ENCODE results near the gene SH3GLB2. TPM values are rescaled to one million over a fixed set of nuclear protein-coding genes. Genes with fewer than 3 reads are reported as not detected.

Gene SH3GLB2
- total and polyA plus RNA-seq, 2 of the 8 experiments (the other 6 are each of a cell fraction or from before 2014, with no cell fraction given) = 52.7 to 79.9 TPM

GRCh38 chr9:129007035-129007765 lies 20.9 kb downstream of the SH3GLB2 start:
- Histone ChIP-seq H3K79me2 (ENCODE audit: control insufficient read depth in 1 of 2, insufficient read depth in 2 of 2, low read length in 2 of 2) (no peaks in the 10 kb centered on the region), H3K23me2 (ENCODE audit: low read depth, low read length) (0 out of 2 replicates have a peak, but pooled peaks cover 1% of the 10 kb centered on the region), H3K9me3 (ENCODE audit: insufficient read depth in 2 of 2, low read depth in 1 of 2, low read length in 1 of 2) (no peaks in the 10 kb centered on the region), H4K8ac (ENCODE audit: extremely low read depth, insufficient read depth, low read length) (no peak overlapping the region), H3K27ac (ENCODE audit: low read depth, low read length) (no peak overlapping the region), H3K18ac (ENCODE audit: extremely low read depth, low read length) (no peak overlapping the region), H4K5ac (ENCODE audit: insufficient read length, low read depth, low read length) (no peak overlapping the region), H3K4me2 (ENCODE audit: insufficient read depth in 1 of 2, low read depth in 2 of 2, low read length in 2 of 2) (no peak overlapping the region), H3K56ac (replicated peaks; ENCODE audit: insufficient read length, low read depth, low read length) (no peak overlapping the region), H3K23ac (ENCODE audit: insufficient read length) (no peak overlapping the region), H2BK5ac (ENCODE audit: low read depth, low read length) (no peak overlapping the region), H3K36me3 (ENCODE audit: control insufficient read depth in 2 of 4, insufficient read depth in 4 of 4, low read length in 3 of 4) (peaks cover 24 to 54% (median 39%) of the 10 kb centered on the region in 4 experiments), H3K4me1 (replicated peaks in 1 of 4; ENCODE audit: control insufficient read depth in 3 of 4, insufficient read depth in 4 of 4, low read length in 3 of 4) (no peaks in the 10 kb centered on the region), H4K91ac (replicated peaks; ENCODE audit: insufficient read length, low read length) (no peak overlapping the region), H3K14ac (ENCODE audit: insufficient read length) (no peak overlapping the region), H2AK5ac (ENCODE audit: low read depth, low read length) (no peak overlapping the region), H3K9ac (replicated peaks in 1 of 4; ENCODE audit: extremely low read depth in 1 of 4, low read depth in 3 of 4, low read length in 3 of 4) (no peak overlapping the region), H3K4ac (replicated peaks; ENCODE audit: insufficient read length, low read depth, low read length) (no peak overlapping the region), H2BK15ac (ENCODE audit: low read length) (no peak overlapping the region), H3K4me3 (ENCODE audit: extremely low read depth in 1 of 4, insufficient read depth in 2 of 4, low read depth in 3 of 4, low read length in 4 of 4) (no peak overlapping the region), H3K79me1 (ENCODE audit: low read depth, low read length) (peaks cover 2% of the 10 kb centered on the region), H2BK20ac (ENCODE audit: low read length) (no peak overlapping the region), H3K27me3 (replicated peaks in 1 of 4; ENCODE audit: control insufficient read depth in 3 of 4, extremely low read depth in 1 of 4, insufficient read depth in 3 of 4, low read length in 3 of 4) (no peaks in the 10 kb centered on the region), H2BK12ac (ENCODE audit: low read depth, low read length) (no peak overlapping the region), H2BK120ac (replicated peaks; ENCODE audit: low read depth, low read length) (no peak overlapping the region), H4K20me1 (replicated peaks in 1 of 2; ENCODE audit: control insufficient read depth in 1 of 2, insufficient read depth in 2 of 2, low read length in 2 of 2) (peaks cover 10 to 19% of the 10 kb centered on the region in 2 experiments), H2AFZ (ENCODE audit: low read length) (no peak overlapping the region)
- no peak for TF ChIP-seq KDM4A (IDR thresholded peaks at IDR 0.05; ENCODE audit: low read depth, low read length, severe bottlenecking)
- TF ChIP-seq POLR2AphosphoS5 (IDR thresholded peaks at IDR 0.05; ENCODE audit: low read depth, low read length) = peak; percentile 15
- TF ChIP-seq TAF7 (optimal IDR thresholded peaks at IDR 0.05; ENCODE audit: borderline replicate concordance, low read depth, low read length) = no peak
- no peak for TF ChIP-seq EZH2 (IDR thresholded peaks at IDR 0.05; ENCODE audit: low read depth, low read length, severe bottlenecking)
- POLR2A ChIA-PET (ENCODE audit: partially characterized antibody) = interaction anchor here (0.6 to 3.0 kb wide), 8 partner anchors 8 to 187 kb away, joined by 3 to 11 read pairs (median 4); partner anchors contain the start of gene SH3GLB2
- CTCF ChIA-PET (ENCODE audit: partially characterized antibody) = interaction anchor here (0.6 to 7.8 kb wide), 15 partner anchors 11 to 163 kb away, joined by 3 to 89 read pairs (median 7); partner anchors contain the start of gene SH3GLB2
- 93% methylated on average over 13 of the region's 14 CpGs; no CpG with 5 or more reads in 1 of the 2 experiments for WGBS, 2 experiments (ENCODE audit: extremely low coverage in 1 of 2, insufficient coverage in 1 of 2, insufficient read length in 1 of 2, insufficient replicate concordance in 2 of 2, low coverage in 1 of 2, low lambda C conversion rate in 2 of 2, missing lambda C conversion rate in 1 of 2)
- DNase-seq (ENCODE audit: low read depth in 1 of 2, low spot score in 2 of 2) (no peak), FAIRE-seq (no peak)
